ENCODE data around the gene DCST1. TPM values are rescaled to one million over a fixed set of nuclear protein-coding genes. Genes with fewer than 3 reads are reported as not detected.
"Not testable (repeated sequence)": the region's sequence is repeated elsewhere in the genome, so short reads cannot be mapped to it uniquely, and the experiment has no call there.

Gene DCST1
- polyA plus RNA-seq, 1 experiment: not detected

DNA sequence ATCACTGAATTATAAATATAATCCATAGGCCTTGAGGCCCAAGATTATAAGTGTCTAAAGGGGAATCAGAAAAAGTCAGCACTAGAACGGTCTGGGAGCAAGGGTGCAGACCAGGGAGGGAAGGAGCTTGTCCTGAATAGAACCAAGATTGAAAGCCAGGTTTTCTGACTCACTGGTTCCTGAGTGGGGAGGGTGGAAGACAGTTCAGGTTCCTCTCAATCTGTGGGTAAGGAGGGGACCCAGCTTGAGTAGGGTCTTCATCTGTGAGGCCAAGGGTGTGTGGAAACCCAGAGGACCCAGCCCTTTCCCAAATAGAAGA is 39.4 kb upstream of the DCST1 start:
- Histone ChIP-seq H3K4me3 (ENCODE audit: low read depth, low read length) (no peak overlapping the region), H3K27me3 (ENCODE audit: control insufficient read depth, insufficient read depth, low read length) (no peaks in the 10 kb centered on the region), H3K27ac (ENCODE audit: low read depth, low read length) (no peak overlapping the region), H3K9me3 (ENCODE audit: control insufficient read depth, insufficient read depth, low read length) (no peaks in the 10 kb centered on the region)
- DNase-seq (ENCODE audit: low read depth, low spot score): no peak
- TF ChIP-seq, protein P1, sequence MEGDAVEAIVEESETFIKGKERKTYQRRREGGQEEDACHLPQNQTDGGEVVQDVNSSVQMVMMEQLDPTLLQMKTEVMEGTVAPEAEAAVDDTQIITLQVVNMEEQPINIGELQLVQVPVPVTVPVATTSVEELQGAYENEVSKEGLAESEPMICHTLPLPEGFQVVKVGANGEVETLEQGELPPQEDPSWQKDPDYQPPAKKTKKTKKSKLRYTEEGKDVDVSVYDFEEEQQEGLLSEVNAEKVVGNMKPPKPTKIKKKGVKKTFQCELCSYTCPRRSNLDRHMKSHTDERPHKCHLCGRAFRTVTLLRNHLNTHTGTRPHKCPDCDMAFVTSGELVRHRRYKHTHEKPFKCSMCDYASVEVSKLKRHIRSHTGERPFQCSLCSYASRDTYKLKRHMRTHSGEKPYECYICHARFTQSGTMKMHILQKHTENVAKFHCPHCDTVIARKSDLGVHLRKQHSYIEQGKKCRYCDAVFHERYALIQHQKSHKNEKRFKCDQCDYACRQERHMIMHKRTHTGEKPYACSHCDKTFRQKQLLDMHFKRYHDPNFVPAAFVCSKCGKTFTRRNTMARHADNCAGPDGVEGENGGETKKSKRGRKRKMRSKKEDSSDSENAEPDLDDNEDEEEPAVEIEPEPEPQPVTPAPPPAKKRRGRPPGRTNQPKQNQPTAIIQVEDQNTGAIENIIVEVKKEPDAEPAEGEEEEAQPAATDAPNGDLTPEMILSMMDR (IDR thresholded peaks at IDR 0.05; ENCODE audit: low read depth, low read length): no peak
- CTCF ChIA-PET: interaction anchor here (0.7 to 4.1 kb wide), 8 partner anchors 10 to 435 kb away, joined by 3 to 28 read pairs (median 4); partner anchors contain the start of genes ADAM15, FLAD1 and PBXIP1
- POLR2A ChIA-PET: interaction anchor here (0.8 to 2.0 kb wide), 3 partner anchors 21 to 90 kb away, joined by 5 to 14 read pairs (median 5); partner anchors contain the start of gene SHC1

DNA sequence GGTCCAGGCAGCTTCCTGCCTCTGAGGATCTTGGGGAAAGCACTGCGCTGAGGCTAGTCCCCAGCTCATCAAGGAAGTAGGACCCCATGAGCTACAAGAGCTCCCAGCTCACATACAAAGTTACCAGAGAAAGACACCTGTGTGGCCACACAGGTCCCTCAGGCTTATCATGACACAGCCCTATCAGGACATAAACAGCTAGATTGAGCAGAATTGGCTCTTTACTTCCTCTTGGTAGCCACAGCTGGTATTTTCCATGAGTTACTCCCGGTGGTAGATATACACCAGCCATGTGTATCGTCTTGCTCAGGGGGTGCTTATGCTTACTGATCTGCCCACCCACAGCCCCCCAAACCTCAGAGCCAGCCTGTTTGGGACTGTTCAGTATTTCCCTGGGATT is 39.0 kb upstream of the DCST1 start:
- TF ChIP-seq, protein P1 (IDR thresholded peaks at IDR 0.05; ENCODE audit: low read depth, low read length): no peak
- H3K9me3 ChIP-seq (ENCODE audit: control insufficient read depth, insufficient read depth, low read length): no peaks in the 10 kb centered on the region
- no peak overlapping the region for H3K27ac ChIP-seq (ENCODE audit: low read depth, low read length)
- CTCF ChIA-PET: interaction anchor here (1.1 to 4.1 kb wide), 9 partner anchors 11 to 94 kb away, joined by 3 to 28 read pairs (median 4); partner anchors contain the start of genes ADAM15, FLAD1, PBXIP1 and SHC1
- POLR2A ChIA-PET: interaction anchor here (0.8 to 2.0 kb wide), 2 partner anchors 21 to 24 kb away, joined by 5 to 14 read pairs; partner anchors contain the start of gene SHC1
- H3K27me3 ChIP-seq (ENCODE audit: control insufficient read depth, insufficient read depth, low read length): no peaks in the 10 kb centered on the region
- DNase-seq (ENCODE audit: low read depth, low spot score): no peak
- H3K4me3 ChIP-seq (ENCODE audit: low read depth, low read length): no peak overlapping the region

DNA sequence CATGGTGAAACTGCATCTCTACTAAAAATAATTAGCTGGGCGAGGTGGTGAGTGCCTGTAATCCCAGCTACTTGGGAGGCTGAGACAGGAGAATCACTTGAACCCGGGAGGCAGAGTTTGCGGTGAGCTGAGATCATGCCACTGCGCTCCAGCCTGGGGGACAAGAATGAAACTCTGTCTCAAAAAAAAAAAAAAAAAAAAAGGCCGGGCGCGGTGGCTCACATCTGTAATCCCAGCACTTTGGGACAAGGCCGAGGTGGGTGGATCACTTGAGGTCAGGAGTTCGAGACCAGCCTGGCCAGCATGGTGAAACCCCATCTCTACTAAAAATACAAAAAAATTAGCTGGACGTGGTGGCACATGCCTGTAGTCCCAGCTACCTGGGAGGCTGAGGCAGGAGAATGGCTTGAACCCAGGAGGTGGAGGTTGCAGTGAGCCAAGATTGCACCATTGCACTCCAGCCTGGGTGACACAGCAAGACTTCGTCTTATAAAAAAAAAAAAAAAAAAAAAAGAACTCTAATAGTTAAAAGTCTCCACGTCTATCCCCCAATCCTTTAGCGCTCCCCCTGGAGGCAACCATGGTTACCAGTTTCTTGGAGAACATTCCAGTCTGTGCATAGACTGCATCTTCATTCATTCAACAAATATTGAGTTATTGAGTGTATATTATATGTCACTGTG is 38.2 kb upstream of the DCST1 start:
- TF ChIP-seq, protein P1 (IDR thresholded peaks at IDR 0.05; ENCODE audit: low read depth, low read length): peak; percentile 50
- H3K27ac ChIP-seq (ENCODE audit: low read depth, low read length); H3K9me3 ChIP-seq (ENCODE audit: control insufficient read depth, insufficient read depth, low read length); DNase-seq (ENCODE audit: low read depth, low spot score); H3K27me3 ChIP-seq (ENCODE audit: control insufficient read depth, insufficient read depth, low read length); H3K4me3 ChIP-seq (ENCODE audit: low read depth, low read length): not testable (repeated sequence)
- ChIA-PET CTCF (interaction anchor here (0.6 to 4.1 kb wide), 14 partner anchors 8 to 174 kb away, joined by 3 to 28 read pairs (median 4); partner anchors contain the start of genes ADAM15, FLAD1, PBXIP1 and PMVK), POLR2A (interaction anchor here (0.7 to 1.3 kb wide), 4 partner anchors 8 to 26 kb away, joined by 5 to 9 read pairs (median 8); partner anchors contain the start of gene SHC1)

DNA sequence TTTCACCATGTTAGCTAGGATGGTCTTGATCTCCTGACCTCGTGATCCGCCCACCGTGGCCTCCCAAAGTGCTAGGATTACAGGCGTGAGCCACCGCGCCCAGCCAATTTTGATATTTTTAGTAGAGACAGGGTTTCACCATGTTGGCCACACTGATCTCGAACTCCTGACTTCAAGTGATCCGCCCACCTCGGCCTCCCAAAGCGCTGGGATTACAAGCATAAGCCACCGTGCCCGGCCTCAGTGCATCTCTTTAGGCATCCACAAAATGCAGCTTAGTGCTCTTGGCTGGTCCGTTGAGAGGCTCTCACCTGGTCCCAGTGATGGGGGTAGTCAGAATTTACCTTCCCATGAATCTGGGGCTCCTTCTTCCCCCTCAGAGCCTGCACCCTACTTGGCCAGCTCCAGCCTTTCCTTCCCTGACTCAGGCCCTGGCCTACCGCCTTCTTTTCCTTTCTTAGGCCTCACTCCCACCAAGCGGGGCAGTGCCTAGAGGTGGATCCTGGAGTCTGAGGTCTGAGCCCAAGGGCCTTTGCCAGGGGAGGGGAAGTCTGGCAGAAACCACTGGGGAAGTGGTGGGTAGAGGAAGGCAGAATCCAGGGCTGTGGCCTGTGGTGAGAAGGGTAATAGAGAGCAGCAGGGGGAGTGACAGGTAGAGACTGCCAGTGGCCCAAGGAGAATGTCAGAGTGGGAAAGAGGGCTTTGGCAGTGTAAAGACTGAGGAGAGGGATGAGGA is 36.5 kb upstream of the DCST1 start:
- CTCF ChIA-PET: interaction anchor here (0.8 to 3.2 kb wide), 5 partner anchors 13 to 61 kb away, joined by 4 to 27 read pairs (median 6); partner anchors contain the start of gene FLAD1

More for the DNA sequence above, 36.5 kb upstream of the DCST1 start:
- H3K27me3 ChIP-seq (ENCODE audit: control insufficient read depth, insufficient read depth, low read length): no peaks in the 10 kb centered on the region
- DNase-seq (ENCODE audit: low read depth, low spot score): no peak
- H3K27ac ChIP-seq (ENCODE audit: low read depth, low read length): no peak overlapping the region
- TF ChIP-seq, protein P1 (IDR thresholded peaks at IDR 0.05; ENCODE audit: low read depth, low read length): no peak
- POLR2A ChIA-PET: interaction anchor here (0.7 to 1.0 kb wide), 4 partner anchors 27 to 119 kb away, joined by 3 to 7 read pairs (median 3); partner anchors contain the start of gene PYGO2
- H3K9me3 ChIP-seq (ENCODE audit: control insufficient read depth, insufficient read depth, low read length): no peaks in the 10 kb centered on the region; the same call in 1 of the 2 replicates
- no peak overlapping the region for H3K4me3 ChIP-seq (ENCODE audit: low read depth, low read length)
